Myometrial cell (primary cell): Measurements from ENCODE around the gene C2CD4B. TPM values are rescaled to one million over a fixed set of nuclear protein-coding genes. Genes with fewer than 3 reads are reported as not detected.

Experiments
- total RNA-seq: library from RNA; depleted of rRNA; stranded (reverse); fragments of >200 nt; gene quantifications from 2 replicates; pipeline ENCODE4 v1.2.3, GENCODE V29; 2015

C2CD4B gene
- not detected in 2 replicates for total RNA-seq

DNA sequence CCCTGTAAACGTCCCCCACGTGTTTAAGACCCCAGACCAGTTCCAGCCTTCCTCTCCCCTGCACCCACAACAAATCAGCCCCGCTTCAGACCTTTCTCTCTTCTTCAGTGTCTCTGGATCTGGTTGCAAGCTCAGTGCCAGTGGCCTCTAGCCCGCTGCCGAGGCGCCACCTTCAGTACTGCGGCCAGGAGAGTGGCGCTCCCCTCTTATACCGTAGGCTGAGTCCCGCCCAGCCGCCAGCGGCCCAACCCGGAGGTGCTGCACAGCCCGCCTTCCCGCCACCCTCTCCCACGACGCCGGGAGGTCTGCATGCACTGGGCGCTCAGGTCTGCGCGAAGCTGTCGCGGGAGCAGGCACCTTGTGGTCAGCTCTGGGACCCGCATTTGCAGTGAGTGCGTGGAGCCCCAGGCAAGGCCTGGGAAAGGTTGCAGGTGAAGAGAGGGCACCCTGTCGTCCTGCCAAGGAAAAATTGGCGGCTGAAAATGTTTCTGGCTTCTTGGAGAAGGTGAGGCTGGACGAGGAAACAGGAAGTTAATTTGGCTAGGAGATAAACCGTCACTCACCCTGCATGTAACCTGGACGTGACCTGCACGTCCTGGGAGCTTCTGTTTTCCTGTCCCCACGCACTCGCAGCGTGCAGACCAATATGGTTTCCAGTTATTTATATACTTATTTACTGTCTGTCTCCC is at the start of gene C2CD4B:
Gene C2CD4B (minus strand): TSS at position 182 of the 689 bp plus-strand sequence. CDS start 301 bp downstream, outside the sequence.

Other genes starting within 250 kb of the C2CD4B start
- gene VPS13C, start 104.8 kb downstream of the C2CD4B start, total RNA-seq, result 23.1 and 28.0 TPM in 2 replicates
- gene C2CD4A, start 98.3 kb downstream of the C2CD4B start, total RNA-seq, result not detected in 2 replicates
- gene TLN2, start 225.3 kb upstream of the C2CD4B start, total RNA-seq, result 13.8 and 15.0 TPM in 2 replicates